HK-2 (cell line): Measurements from ENCODE around the gene EIF2B1.
A peak's percentile ranks its signal among the peaks of the same experiment; 100 is the strongest.
"Not testable (repeated sequence)": the region's sequence is repeated elsewhere in the genome, so short reads cannot be mapped to it uniquely, and the experiment has no call there.

Experiments used
- DNase-seq: peaks from one replicate; pipeline ENCODE4 v3.0.0-alpha.2; 2018; ENCODE audit not compliant: unreplicated experiment

The EIF2B1 gene

GRCh38 chr12:123617580-123617979 is 15.9 kb downstream of the EIF2B1 start:
- DNase-seq = no peak

DNA sequence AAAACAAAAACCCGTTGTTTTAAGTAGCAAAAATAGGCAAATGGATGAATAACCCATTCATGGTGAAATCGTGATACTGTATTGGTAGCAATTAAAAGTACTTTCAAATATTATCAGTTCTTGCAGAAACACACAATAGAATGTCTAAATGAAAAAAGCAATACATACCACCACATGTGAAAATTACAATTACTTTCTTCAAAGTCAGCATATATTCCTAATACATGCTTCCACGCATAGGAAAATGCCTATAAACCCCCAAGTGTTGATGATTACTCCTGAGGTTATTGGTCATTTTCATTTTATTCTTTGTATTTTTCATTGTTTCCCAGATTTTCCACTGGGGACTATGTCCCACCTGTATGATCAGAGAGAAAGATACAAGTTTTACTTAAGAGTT is 16.3 kb downstream of the EIF2B1 start:
- no peak for DNase-seq

GRCh38 chr12:123614531-123614930 is 19.0 kb downstream of the EIF2B1 start:
- DNase-seq = no peak

- DNase-seq = no peak
These were observed 19.4 kb downstream of the EIF2B1 start for GRCh38 chr12:123614110-123614509.

DNA sequence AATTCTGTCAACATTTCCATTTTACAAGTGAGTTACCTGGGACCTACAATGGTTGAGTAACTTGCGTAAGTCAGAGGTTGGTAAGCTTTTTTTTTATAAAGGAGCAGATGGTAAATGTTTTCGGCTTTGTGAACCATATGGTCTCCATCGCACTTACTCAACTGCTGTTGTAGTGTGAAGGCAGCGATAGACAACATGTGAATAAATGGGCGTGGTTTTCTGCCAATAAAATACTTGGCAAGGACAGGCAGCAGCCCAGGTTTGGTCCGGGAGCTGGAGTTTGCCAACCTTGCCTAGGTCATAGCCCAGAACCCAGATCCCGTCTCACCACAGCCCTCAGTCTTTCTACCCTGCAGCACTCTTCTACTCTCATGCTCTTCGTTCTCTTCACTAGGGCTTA is 25.3 kb downstream of the EIF2B1 start:
- DNase-seq = no peak

DNA sequence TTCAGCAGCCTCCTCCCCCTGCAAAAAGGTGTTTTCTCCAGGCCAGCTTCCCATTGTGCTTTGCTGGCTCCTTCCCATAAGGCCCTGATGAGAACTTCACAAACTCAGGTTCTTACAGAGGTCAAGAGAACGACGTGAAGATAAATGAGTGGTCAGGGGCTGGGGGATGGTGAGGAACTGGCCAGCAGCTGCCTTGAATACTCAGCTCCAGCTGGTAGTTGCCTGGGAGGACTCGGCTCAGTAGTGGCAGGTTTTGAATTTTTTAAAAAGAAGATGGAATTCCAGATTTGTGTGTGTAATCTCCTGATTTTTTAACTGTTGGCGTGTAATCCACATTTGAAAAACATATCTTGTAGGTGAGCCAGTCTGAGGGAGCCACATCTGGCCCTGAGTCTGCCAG is 25.7 kb downstream of the EIF2B1 start:
- no peak for DNase-seq

DNA sequence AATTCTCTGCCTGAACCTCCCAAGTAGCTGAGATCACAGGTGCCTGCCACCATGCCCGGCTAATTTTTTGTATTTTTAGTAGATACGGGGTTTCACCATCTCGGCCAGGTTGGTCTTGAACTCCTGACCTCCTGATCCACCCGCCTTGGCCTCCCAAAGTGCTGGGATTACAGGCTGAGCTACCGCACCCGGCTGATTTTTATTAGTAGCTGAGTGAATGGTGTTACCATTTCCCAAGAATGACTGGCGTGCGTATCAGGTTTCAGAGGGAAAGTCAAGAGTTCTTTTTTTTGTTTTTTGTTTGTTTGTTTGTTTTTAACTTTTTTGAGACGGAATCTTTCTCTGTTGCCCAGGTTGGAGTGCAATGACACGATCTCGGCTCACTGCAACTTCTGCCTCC is 30.0 kb downstream of the EIF2B1 start:
- not testable (repeated sequence) for DNase-seq

DNA sequence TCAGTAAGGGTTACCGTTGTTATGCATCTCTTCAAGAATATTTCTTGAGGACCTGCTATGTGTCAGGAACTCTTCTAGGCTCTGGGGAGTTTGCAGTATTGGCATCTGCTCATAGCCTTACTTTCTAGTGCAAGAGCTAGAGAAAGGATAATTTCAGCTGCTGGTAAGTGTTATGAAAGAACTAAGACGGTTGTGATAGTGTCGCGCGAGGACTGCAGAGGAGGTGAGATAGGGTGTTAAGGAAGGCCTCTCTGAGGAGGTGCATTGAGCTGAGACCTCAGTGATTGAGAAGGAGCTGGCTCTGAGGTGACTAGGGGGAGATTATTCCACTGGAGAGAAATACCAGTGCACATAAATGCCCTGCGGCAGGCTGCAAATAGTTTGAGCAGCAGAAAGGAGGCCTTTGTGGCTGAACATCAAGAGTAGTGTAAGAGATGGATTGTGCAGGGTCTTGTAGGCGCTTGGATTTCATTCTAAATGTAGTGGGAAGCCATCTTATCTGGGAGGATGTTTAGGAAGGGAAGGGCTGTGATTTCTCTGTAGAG is 30.8 kb downstream of the EIF2B1 start:
- peak; percentile 10 for DNase-seq

GRCh38 chr12:123601602-123602489 is 31.6 kb downstream of the EIF2B1 start, which contains the start of gene DDX55:
TSS of gene DDX55 (plus strand) at chr12:123602099. CDS start at chr12:123602149, 50 bp downstream.
- peak; percentile 84 for DNase-seq

DNA sequence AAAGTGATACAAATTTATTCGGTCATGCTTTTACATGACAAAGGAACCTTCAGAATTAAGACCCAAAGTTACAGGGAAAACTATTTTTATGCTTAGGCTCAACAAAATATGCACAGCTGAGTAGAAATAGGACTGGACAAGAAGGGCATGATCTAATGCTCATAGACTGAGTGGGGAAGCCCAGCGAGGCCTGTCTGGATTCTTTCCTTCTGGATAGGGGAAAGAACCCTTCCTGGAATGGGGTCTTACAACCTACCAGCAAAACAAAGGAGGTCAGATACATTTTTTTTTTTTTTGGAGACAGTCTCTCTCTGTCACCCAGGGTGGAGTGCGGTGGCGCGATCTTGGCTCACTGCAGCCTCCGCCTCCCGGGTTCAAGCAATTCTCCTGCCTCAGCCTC is 33.8 kb downstream of the EIF2B1 start:
- no peak for DNase-seq

GRCh38 chr12:123599310-123599709 is 34.2 kb downstream of the EIF2B1 start:
- DNase-seq = no peak

DNA sequence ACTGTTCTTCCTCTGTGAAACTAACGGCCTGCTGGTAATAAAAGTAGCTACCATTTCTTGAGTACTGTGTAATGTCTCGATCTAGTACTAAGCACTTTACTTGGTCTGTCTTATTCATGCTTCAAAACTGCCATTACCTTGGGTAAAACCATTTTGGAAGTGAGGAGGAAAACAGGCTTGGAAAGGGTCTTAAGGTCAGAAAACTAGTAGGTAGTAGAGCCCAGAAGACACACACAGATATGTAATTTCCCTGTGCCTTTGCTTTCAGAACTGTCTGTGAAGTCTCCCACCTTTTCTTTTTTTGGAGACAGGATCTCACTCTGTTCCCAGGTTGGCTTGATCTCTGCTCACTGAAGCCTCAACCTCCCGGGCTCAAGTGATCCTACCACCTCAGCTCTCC is 35.0 kb downstream of the EIF2B1 start:
- DNase-seq = no peak

DNA sequence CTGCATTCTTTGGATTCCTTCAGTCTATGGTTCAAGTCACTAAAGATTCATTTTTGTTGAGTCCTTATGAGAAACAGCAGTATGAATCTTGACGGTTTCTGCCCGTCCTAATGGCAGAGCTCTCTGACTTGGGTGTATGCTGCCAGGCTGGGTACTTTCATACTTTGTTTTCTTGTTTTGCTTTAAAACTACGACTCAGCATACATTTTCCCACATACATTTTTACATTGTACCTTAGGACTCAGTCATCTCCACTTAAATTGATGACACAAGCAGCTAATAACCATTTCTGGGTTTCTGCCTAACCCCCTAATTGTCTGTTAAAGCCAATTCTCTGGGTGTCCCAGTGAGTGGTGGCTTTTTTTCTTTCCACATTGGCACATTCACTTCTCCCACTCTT is 36.4 kb downstream of the EIF2B1 start:
- DNase-seq = no peak

GRCh38 chr12:123595729-123596128 is 37.8 kb downstream of the EIF2B1 start:
- no peak for DNase-seq

GRCh38 chr12:123591702-123592481 is 41.6 kb downstream of the EIF2B1 start:
- no peak for DNase-seq

- no peak for DNase-seq
These were observed 52.7 kb downstream of the EIF2B1 start for GRCh38 chr12:123580772-123581171.

- not testable (repeated sequence) for DNase-seq
These were observed 54.7 kb downstream of the EIF2B1 start for GRCh38 chr12:123578829-123579228.

DNA sequence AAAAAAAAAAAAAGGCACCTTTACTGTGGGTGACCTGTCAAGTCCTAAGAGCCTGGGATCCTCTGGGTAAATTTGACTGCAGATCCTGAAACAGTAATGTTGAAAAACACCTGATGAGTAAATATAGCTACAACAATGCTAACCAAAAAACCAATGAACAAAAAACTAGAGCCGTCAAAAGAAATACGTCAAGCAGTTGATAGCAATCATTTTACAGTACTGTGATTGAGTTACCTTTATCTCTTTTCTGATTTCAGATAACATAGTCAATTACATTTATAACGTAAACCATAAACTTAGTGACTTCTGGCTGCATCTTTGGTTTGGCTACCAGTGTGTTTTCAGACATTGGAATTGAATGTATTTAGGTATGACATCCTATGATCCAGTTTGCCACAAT is 55.2 kb downstream of the EIF2B1 start:
- DNase-seq = no peak

DNA sequence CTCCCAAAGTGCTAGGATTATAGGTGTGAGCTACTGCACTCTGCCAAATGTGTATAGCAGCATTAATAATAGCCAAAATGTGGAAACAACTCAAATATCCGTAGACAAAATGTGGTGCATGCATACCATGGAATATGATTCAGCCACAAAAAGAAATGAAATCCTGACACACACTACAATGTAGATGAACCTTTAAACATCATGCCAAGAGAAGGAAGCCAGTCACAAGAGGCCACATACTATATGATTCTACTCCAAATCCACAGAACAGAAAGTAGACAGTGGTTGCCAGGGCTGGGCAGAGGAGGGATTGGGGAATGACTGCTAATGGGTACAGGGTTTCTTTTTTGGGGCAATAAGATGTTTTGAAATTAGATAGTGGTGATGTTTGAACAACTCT is 56.9 kb downstream of the EIF2B1 start:
- no peak for DNase-seq

DNA sequence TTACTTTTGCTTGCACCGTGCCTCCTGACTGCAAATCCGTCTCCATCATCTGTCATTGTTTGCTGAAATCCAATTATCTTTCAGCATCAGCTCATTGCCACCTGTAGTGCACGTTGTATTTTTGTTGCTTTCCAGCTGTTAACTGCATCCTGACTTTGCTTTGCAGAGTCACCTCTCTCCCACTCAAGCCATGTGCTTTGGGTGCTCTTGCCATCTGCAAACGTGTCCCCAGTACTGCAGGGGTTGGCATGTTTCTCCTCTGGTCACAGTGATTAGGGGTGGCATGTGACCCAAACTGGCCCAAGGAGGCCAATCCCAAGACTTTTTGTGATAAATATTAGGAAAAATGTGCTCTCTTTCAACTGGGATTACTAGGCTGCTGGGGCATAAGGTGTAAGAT is 59.6 kb downstream of the EIF2B1 start:
- no peak for DNase-seq

- DNase-seq = no peak
These were observed 61.1 kb downstream of the EIF2B1 start for GRCh38 chr12:123572391-123572790.

- DNase-seq = no peak
These were observed 62.1 kb downstream of the EIF2B1 start for GRCh38 chr12:123571343-123571813.
